ENCODE results near the gene CYP51A1. TPM values are rescaled to one million over a fixed set of nuclear protein-coding genes. Genes with fewer than 3 reads are reported as not detected.
"Not testable (repeated sequence)": the region's sequence is repeated elsewhere in the genome, so short reads cannot be mapped to it uniquely, and the experiment has no call there.

CYP51A1 gene
- polyA plus RNA-seq, 3 donors: 5.9 to 32.4 (median 27.4) TPM

GRCh38 chr7:92092210-92092609, 42.1 kb downstream of the CYP51A1 start:
- H3K9me3 Mint-ChIP-seq: no peaks in the 10 kb centered on the region
- Histone ChIP-seq H4K20me1 (ENCODE audit: insufficient read depth, low read length) (no peaks in the 10 kb centered on the region), H3K9ac (ENCODE audit: insufficient read depth, low read length, poor library complexity, severe bottlenecking) (no peak overlapping the region), H3K36me3 (replicated peaks in 1 of 2; ENCODE audit: control insufficient read depth in 1 of 2, insufficient read depth in 2 of 2, low read length in 2 of 2) (peaks cover 55 to 91% of the 10 kb centered on the region in 2 donors), H3K79me2 (ENCODE audit: insufficient read depth, low read length) (no peaks in the 10 kb centered on the region), H3K4me1 (ENCODE audit: control insufficient read depth in 1 of 2, insufficient read depth in 2 of 2, low read length in 2 of 2) (no peaks in the 10 kb centered on the region), H3K4me2 (replicated peaks; ENCODE audit: extremely low read depth, low read length, poor library complexity, severe bottlenecking) (no peak overlapping the region), H2AFZ (ENCODE audit: insufficient read depth, low read depth, low read length, poor library complexity, severe bottlenecking) (no peak overlapping the region), H3K4me3 (replicated peaks in 1 of 3; ENCODE audit: low read depth in 2 of 3, low read length in 3 of 3) (no peak overlapping the region), H3K9me3 (replicated peaks in 1 of 2; ENCODE audit: control insufficient read depth in 1 of 2, insufficient read depth in 1 of 2, low read length in 2 of 2) (no peaks in the 10 kb centered on the region), H3K27ac (ENCODE audit: low read depth in 1 of 2, low read length in 2 of 2) (no peak overlapping the region), H3K27me3 (ENCODE audit: control insufficient read depth in 2 of 2, insufficient read depth in 2 of 2, low read length in 2 of 2) (no peaks in the 10 kb centered on the region)
- intact Hi-C loops (cut with micrococcal nuclease): no loop called here
- H3K36me3 Mint-ChIP-seq: peaks cover 57 to 71% of the 10 kb centered on the region in 2 donors
- no peak for DNase-seq
- no peak overlapping the region for H3K27ac Mint-ChIP-seq
- peaks cover 4% of the 10 kb centered on the region for H3K4me1 Mint-ChIP-seq
- H3K4me3 Mint-ChIP-seq: no peak overlapping the region
- TF ChIP-seq CTCF (IDR thresholded peaks at IDR 0.05): no peak
- H3K27me3 Mint-ChIP-seq (ENCODE audit: low read depth in 3 of 3): no peaks in the 10 kb centered on the region
- WGBS (ENCODE audit: insufficient coverage): 100% methylated on average over 1 of the region's 1 CpG

GRCh38 chr7:92088266-92088665, 46.0 kb downstream of the CYP51A1 start:
- Mint-ChIP-seq H3K27ac (no peak overlapping the region), H3K4me1 (no peaks in the 10 kb centered on the region), H3K36me3 (peaks cover 64 to 85% of the 10 kb centered on the region in 2 donors), H3K27me3 (ENCODE audit: low read depth in 3 of 3) (no peaks in the 10 kb centered on the region), H3K4me3 (no peak overlapping the region), H3K9me3 (peaks cover 0 to 2% (median 0%) of the 10 kb centered on the region in 7 donors)
- Histone ChIP-seq H3K27ac (ENCODE audit: low read depth in 1 of 2, low read length in 2 of 2) (no peak overlapping the region), H3K9me3 (replicated peaks in 1 of 2; ENCODE audit: control insufficient read depth in 1 of 2, insufficient read depth in 1 of 2, low read length in 2 of 2) (no peaks in the 10 kb centered on the region), H3K4me2 (replicated peaks; ENCODE audit: extremely low read depth, low read length, poor library complexity, severe bottlenecking) (no peak overlapping the region), H3K4me3 (replicated peaks in 1 of 3; ENCODE audit: low read depth in 2 of 3, low read length in 3 of 3) (no peak overlapping the region), H3K27me3 (ENCODE audit: control insufficient read depth in 2 of 2, insufficient read depth in 2 of 2, low read length in 2 of 2) (no peaks in the 10 kb centered on the region), H3K36me3 (replicated peaks in 1 of 2; ENCODE audit: control insufficient read depth in 1 of 2, insufficient read depth in 2 of 2, low read length in 2 of 2) (peaks cover 83 to 96% of the 10 kb centered on the region in 2 donors), H3K9ac (ENCODE audit: insufficient read depth, low read length, poor library complexity, severe bottlenecking) (no peak overlapping the region), H3K79me2 (ENCODE audit: insufficient read depth, low read length) (no peaks in the 10 kb centered on the region), H2AFZ (ENCODE audit: insufficient read depth, low read depth, low read length, poor library complexity, severe bottlenecking) (no peak overlapping the region), H3K4me1 (ENCODE audit: control insufficient read depth in 1 of 2, insufficient read depth in 2 of 2, low read length in 2 of 2) (no peaks in the 10 kb centered on the region), H4K20me1 (ENCODE audit: insufficient read depth, low read length) (no peaks in the 10 kb centered on the region)
- TF ChIP-seq CTCF (IDR thresholded peaks at IDR 0.05): no peak
- WGBS (ENCODE audit: insufficient coverage): no CpG with 5 or more reads among the region's 1 CpG
- intact Hi-C loops (cut with micrococcal nuclease): no loop called here
- no peak for DNase-seq

- peaks cover 85 to 94% of the 10 kb centered on the region in 2 donors for H3K36me3 ChIP-seq (replicated peaks in 1 of 2; ENCODE audit: control insufficient read depth in 1 of 2, insufficient read depth in 2 of 2, low read length in 2 of 2)
- H4K20me1 ChIP-seq (ENCODE audit: insufficient read depth, low read length); H3K9me3 ChIP-seq (replicated peaks in 1 of 2; ENCODE audit: control insufficient read depth in 1 of 2, insufficient read depth in 1 of 2, low read length in 2 of 2); H3K9me3 Mint-ChIP-seq; H3K4me1 ChIP-seq (ENCODE audit: control insufficient read depth in 1 of 2, insufficient read depth in 2 of 2, low read length in 2 of 2); H3K27ac ChIP-seq (ENCODE audit: low read depth in 1 of 2, low read length in 2 of 2); H3K9ac ChIP-seq (ENCODE audit: insufficient read depth, low read length, poor library complexity, severe bottlenecking); H3K27me3 Mint-ChIP-seq (ENCODE audit: low read depth in 3 of 3); H2AFZ ChIP-seq (ENCODE audit: insufficient read depth, low read depth, low read length, poor library complexity, severe bottlenecking); H3K4me3 Mint-ChIP-seq; H3K27ac Mint-ChIP-seq; H3K4me2 ChIP-seq (replicated peaks; ENCODE audit: extremely low read depth, low read length, poor library complexity, severe bottlenecking); DNase-seq; H3K4me1 Mint-ChIP-seq; intact Hi-C loops (cut with micrococcal nuclease); H3K4me3 ChIP-seq (replicated peaks in 1 of 3; ENCODE audit: low read depth in 2 of 3, low read length in 3 of 3); H3K79me2 ChIP-seq (ENCODE audit: insufficient read depth, low read length); H3K27me3 ChIP-seq (ENCODE audit: control insufficient read depth in 2 of 2, insufficient read depth in 2 of 2, low read length in 2 of 2): not testable (repeated sequence)
- peaks cover 59 to 75% of the 10 kb centered on the region in 2 donors for H3K36me3 Mint-ChIP-seq
- WGBS (ENCODE audit: insufficient coverage): no CpG with 5 or more reads among the region's 6 CpGs
Observed at GRCh38 chr7:92083922-92084321, 50.4 kb downstream of the CYP51A1 start.

All from CD14-positive monocyte (primary cell).